Dermis lymphatic vessel endothelial cell (primary cell): Measurements from ENCODE around the gene ZFY. TPM values are rescaled to one million over a fixed set of nuclear protein-coding genes. Genes with fewer than 3 reads are reported as not detected.

Experiments
- total RNA-seq: library from RNA; depleted of rRNA; stranded (reverse); fragments of >200 nt; gene quantifications from 2 replicates; pipeline ENCODE4 v1.2.1, GENCODE V29; 2014

ZFY gene
- 18.0 TPM in 1 of 2 replicates, not detected in the other for total RNA-seq

DNA sequence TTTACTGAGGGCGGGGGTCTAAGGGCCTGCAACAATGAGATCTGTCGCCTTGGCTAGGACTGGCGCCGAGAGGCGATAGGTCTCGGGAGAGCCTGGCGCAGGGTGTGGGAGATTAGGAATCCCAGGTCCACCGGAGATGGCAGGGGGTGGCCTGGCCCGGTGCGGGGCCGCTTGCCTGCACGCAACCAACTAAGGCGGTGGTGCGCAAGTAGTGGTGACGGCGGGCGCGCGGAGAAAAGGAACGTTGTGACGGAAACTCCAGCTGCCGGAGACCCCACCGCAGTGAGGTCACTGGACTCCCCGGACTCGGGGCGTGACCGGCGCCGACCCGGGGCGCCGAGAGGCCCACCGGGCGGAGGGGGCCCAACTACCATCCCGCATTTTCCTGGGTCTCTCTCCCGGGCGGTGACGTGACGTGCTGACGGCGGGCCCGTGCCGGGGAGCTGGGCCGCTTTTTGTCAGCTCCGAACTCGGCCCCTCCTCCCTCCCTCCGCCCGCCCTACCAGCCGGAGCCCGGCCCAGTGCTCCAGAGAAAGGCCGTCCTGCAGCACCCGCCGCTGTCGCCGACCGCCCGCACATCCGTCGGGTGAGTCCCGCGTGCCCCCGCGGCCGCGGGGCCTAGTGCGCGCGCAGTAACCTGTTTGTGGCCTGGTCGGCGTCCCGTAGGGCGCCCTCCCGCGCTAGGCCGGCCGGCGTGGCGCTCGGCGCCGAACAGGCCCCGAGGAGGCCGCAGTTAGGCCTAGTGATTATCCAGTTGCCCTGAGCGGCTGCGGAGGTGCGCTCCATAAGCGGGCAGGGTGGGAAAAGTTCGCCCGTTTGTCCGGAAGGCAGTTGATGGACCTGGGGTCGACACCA lies at the start of gene ZFY:
ZFY (plus strand) TSS at position 521 of the 855 bp plus-strand sequence. CDS start 18,556 bp downstream, outside the sequence.

Other genes starting within 250 kb of the ZFY start
- gene SRY, start 147.7 kb upstream of the ZFY start, total RNA-seq: not detected in 2 replicates
- 360 TPM in 1 of 2 replicates, not detected in the other for gene RPS4Y1, start 93.8 kb upstream of the ZFY start, total RNA-seq